Hepatocyte (in vitro differentiated cells): ENCODE results near the gene RUNX1.

ENCODE experiments used
- CTCF ChIP-seq: fragments of 200-600 bp; sonication (generic); IDR thresholded peaks from 2 replicates; pipeline ENCODE4 v1.5.1; 2016; ENCODE audit warnings: antibody characterized with exemption, mild to moderate bottlenecking; ENCODE audit not compliant: poor library complexity
- EZH2 ChIP-seq: fragments of 200-600 bp; sonication (generic); IDR thresholded peaks from 2 replicates; pipeline ENCODE4 v1.6.1; 2016; ENCODE audit warnings: antibody characterized with exemption, mild to moderate bottlenecking, borderline replicate concordance
- EZH2phosphoT487 ChIP-seq: fragments of 200-600 bp; sonication (generic); IDR thresholded peaks from one replicate; pipeline ENCODE4 v1.6.1; 2018; ENCODE audit warnings: antibody characterized with exemption, mild to moderate bottlenecking, low read depth, moderate library complexity; ENCODE audit not compliant: unreplicated experiment, severe bottlenecking

GRCh38 chr21:34790341-34790740 is 258.8 kb downstream of the RUNX1 start:
- TF ChIP-seq CTCF (no peak), EZH2phosphoT487 (no peak), EZH2 (no peak)
